WTC11 (cell line): ENCODE measurements around the gene RNF10.
"Not testable (repeated sequence)": the region's sequence is repeated elsewhere in the genome, so short reads cannot be mapped to it uniquely, and the experiment has no call there.

ENCODE experiments used
- SP1 ChIP-seq: sonication (generic); formaldehyde crosslinking; conservative IDR thresholded peaks from 2 replicates; pipeline ENCODE4 v1.8.1; 2022; ENCODE audit warnings: missing genetic modification reagents
- TF ChIP-seq, protein P1 (sequence below): sonication (generic); formaldehyde crosslinking; IDR thresholded peaks from 2 replicates; pipeline ENCODE4 v1.8.1; 2023; ENCODE audit warnings: mild to moderate bottlenecking, missing genetic modification reagents

DNA sequence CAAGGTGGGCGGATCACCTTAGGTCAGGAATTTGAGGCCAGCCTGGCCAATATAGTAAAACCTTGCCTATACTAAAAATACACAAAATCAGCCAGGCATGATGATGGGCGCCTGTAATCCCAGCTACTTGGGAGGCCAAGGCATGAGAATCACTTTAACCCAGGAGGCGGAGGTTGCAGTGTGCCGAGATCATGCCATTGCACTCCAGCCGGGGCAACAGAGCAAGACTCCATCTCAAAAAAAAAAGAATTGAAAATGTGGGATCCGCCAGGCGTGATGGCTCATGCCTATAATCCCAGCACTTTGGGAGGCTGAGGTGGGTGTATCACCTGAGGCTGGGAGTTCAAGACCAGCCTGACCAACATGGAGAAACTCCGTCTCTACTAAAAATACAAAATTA, 14.8 kb upstream of the RNF10 start:
- not testable (repeated sequence) for TF ChIP-seq SP1
- TF ChIP-seq, protein P1, sequence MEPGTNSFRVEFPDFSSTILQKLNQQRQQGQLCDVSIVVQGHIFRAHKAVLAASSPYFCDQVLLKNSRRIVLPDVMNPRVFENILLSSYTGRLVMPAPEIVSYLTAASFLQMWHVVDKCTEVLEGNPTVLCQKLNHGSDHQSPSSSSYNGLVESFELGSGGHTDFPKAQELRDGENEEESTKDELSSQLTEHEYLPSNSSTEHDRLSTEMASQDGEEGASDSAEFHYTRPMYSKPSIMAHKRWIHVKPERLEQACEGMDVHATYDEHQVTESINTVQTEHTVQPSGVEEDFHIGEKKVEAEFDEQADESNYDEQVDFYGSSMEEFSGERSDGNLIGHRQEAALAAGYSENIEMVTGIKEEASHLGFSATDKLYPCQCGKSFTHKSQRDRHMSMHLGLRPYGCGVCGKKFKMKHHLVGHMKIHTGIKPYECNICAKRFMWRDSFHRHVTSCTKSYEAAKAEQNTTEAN = not testable (repeated sequence)
